ENCODE results near the gene SNX1. TPM values are rescaled to one million over a fixed set of nuclear protein-coding genes. Genes with fewer than 3 reads are reported as not detected.

SNX1 gene
- total and polyA plus RNA-seq, 2 donors (not counting 3 experiments of a cell fraction or from before 2014, with no cell fraction given): 56.0 to 113 TPM

GRCh38 chr15:64068133-64068532 lies 27.6 kb upstream of the SNX1 start:
- Histone ChIP-seq H3K4me1 (ENCODE audit: control insufficient read depth, extremely low read depth, insufficient read depth, low read length) (peaks cover 21% of the 10 kb centered on the region), H3K9me1 (replicated peaks; ENCODE audit: control insufficient read depth, extremely low read depth, insufficient read depth, low read length) (no peaks in the 10 kb centered on the region), H3K4me2 (ENCODE audit: insufficient read depth, low read length) (no peak overlapping the region), H3K27ac (ENCODE audit: insufficient read depth, low read depth, low read length) (no peak overlapping the region), H3K9ac (replicated peaks; ENCODE audit: extremely low read depth, insufficient read depth, low read length) (no peak overlapping the region), H4K20me1 (replicated peaks; ENCODE audit: control insufficient read depth, extremely low read depth, insufficient read depth, low read length) (no peaks in the 10 kb centered on the region), H3K9me3 (replicated peaks; ENCODE audit: control insufficient read depth, insufficient read depth, low read length) (no peaks in the 10 kb centered on the region), H3K79me2 (ENCODE audit: control insufficient read depth, insufficient read depth, low read length) (no peaks in the 10 kb centered on the region), H3K36me3 (ENCODE audit: control insufficient read depth in 2 of 2, extremely low read depth in 1 of 2, insufficient read depth in 2 of 2, low read length in 2 of 2) (no peaks in the 10 kb centered on the region), H3K27me3 (ENCODE audit: control insufficient read depth in 2 of 2, insufficient read depth in 2 of 2, low read length in 2 of 2) (no peaks in the 10 kb centered on the region), H3K4me3 (replicated peaks in 1 of 3; ENCODE audit: insufficient read depth in 1 of 3, low read depth in 1 of 3, low read length in 3 of 3) (no peak overlapping the region), H2AFZ (ENCODE audit: low read depth, low read length) (no peak overlapping the region)
- dilution Hi-C loops (cut with MboI; ENCODE audit: extremely low pct_ligation_motif_present, low sequenced_read_pairs) (no loop called here), intact Hi-C loops (cut with micrococcal nuclease) (no loop called here)
- BruUV-seq (replicated peaks): no TSS peak
- DNase-seq (ENCODE audit: low read depth, low spot score) (no peak), FAIRE-seq (no peak)
- TF ChIP-seq POLR2AphosphoS5 (IDR thresholded peaks at IDR 0.05; ENCODE audit: insufficient read depth, low read depth, low read length) (no peak), EZH2 (IDR thresholded peaks at IDR 0.05; ENCODE audit: borderline replicate concordance, low read depth, low read length, severe bottlenecking) (no peak), MYC (IDR thresholded peaks at IDR 0.05; ENCODE audit: low read depth, low read length) (no peak), JUN (IDR thresholded peaks at IDR 0.05; ENCODE audit: borderline replicate concordance, insufficient read depth, insufficient read length, low read depth) (no peak), POLR2A (IDR thresholded peaks at IDR 0.05; ENCODE audit: low read depth, low read length) (no peak), MAX (IDR thresholded peaks at IDR 0.05; ENCODE audit: insufficient read depth, insufficient read length) (no peak), FOS (IDR thresholded peaks at IDR 0.05; ENCODE audit: borderline replicate concordance, insufficient read depth, low read length) (no peak), CTCF (IDR thresholded peaks at IDR 0.05; ENCODE audit: extremely low read depth in 1 of 2, insufficient read depth in 1 of 2, low read depth in 1 of 2, low read length in 2 of 2) (no peak)
- CTCF ChIA-PET: interaction anchor here (0.6 to 6.9 kb wide), 24 partner anchors 16 to 772 kb away, joined by 3 to 180 read pairs (median 3); partner anchors contain the start of gene CIAO2A
- POLR2A ChIA-PET: no interaction called here

Measured in endothelial cell of umbilical vein (primary cell).